GM12875 (cell line): ENCODE results near the gene THAP4.

Source experiments
- H3K4me3 ChIP-seq: one replicate; pipeline ENCODE4 v1.5.1; 2011; ENCODE audit warnings: low read depth, low read length, control low read depth
- CTCF ChIP-seq: IDR thresholded peaks from 2 replicates; pipeline ENCODE4 v1.5.1; 2011; ENCODE audit warnings: low read depth, mild to moderate bottlenecking, control low read depth, inconsistent platforms, low read length, moderate library complexity, borderline replicate concordance; ENCODE audit not compliant: insufficient read depth

Gene THAP4

GRCh38 chr2:241586564-241587264 is 50.2 kb downstream of the THAP4 start:
- TF ChIP-seq CTCF = no peak
- H3K4me3 ChIP-seq = no peak overlapping the region

GRCh38 chr2:241584436-241584835 is 52.5 kb downstream of the THAP4 start:
- no peak for TF ChIP-seq CTCF
- H3K4me3 ChIP-seq = no peak overlapping the region

DNA sequence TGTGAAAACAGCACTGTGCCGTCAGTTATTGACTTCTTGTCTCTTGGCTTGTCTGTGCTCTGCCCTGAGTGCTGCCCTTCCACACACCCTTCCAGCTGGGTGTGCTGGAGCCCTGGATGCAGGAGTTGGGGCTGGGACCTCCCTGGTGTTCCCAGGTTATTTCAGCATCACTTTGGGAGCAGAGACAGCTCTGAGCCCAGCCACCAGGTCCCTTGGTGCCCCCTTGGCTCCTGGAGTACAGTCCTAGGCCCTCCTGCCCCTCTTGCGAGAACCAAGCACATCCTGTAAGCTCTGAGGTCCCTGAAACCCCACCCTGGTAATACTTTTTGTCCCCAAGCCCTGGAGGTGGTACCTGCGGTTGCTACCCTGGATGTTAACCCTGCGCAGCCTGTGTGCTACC is 54.2 kb downstream of the THAP4 start:
- TF ChIP-seq CTCF = no peak
- no peak overlapping the region for H3K4me3 ChIP-seq

DNA sequence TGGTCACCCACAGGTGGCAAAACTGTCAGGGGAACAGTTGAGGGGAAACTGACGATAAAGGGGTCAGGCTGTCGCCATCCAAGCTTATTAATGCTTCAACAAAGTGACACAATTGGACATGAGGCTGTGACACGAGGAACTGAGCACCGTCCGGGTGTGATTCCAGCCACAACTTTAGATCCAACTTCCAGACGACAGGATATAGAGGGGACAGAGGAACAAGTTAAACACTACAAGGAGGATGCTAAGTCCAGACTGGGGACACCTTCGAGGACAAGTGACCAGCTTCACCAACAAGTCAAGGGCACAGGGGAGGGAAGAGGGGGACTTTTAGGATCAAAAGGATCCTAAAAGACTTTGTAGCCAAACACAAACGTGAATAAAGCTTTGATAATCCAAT is 54.6 kb downstream of the THAP4 start:
- no peak for TF ChIP-seq CTCF
- H3K4me3 ChIP-seq = no peak overlapping the region

GRCh38 chr2:241579281-241579680 is 57.7 kb downstream of the THAP4 start:
- H3K4me3 ChIP-seq = no peak overlapping the region
- TF ChIP-seq CTCF = no peak

GRCh38 chr2:241577413-241578122 is 59.4 kb downstream of the THAP4 start:
- TF ChIP-seq CTCF = no peak
- no peak overlapping the region for H3K4me3 ChIP-seq

DNA sequence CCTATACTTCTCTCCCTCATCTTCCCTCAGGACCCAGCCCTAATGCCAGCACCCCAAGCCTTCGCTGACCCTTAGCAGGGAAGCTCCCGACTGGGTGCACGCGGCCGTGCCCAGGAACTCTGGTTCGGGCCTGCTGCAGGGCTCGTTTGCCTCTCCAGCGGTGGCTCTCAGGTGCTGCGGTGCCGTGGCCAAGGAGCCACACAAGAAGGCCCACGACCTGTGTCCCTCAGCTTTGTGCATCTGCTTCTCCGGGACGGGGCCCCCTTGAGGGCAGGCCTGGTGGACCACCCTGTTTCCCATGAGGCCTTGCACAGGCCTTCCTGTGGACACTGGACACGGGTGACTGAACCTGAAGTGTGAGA is 60.7 kb downstream of the THAP4 start:
- TF ChIP-seq CTCF = no peak
- H3K4me3 ChIP-seq = no peak overlapping the region
